ENCODE measurements around the gene POU2F3.
"Not testable (repeated sequence)": the region's sequence is repeated elsewhere in the genome, so short reads cannot be mapped to it uniquely, and the experiment has no call there.

POU2F3 gene

GRCh38 chr11:120226714-120227113 is 13.2 kb upstream of the POU2F3 start:
- DNase-seq, result no peak

DNA sequence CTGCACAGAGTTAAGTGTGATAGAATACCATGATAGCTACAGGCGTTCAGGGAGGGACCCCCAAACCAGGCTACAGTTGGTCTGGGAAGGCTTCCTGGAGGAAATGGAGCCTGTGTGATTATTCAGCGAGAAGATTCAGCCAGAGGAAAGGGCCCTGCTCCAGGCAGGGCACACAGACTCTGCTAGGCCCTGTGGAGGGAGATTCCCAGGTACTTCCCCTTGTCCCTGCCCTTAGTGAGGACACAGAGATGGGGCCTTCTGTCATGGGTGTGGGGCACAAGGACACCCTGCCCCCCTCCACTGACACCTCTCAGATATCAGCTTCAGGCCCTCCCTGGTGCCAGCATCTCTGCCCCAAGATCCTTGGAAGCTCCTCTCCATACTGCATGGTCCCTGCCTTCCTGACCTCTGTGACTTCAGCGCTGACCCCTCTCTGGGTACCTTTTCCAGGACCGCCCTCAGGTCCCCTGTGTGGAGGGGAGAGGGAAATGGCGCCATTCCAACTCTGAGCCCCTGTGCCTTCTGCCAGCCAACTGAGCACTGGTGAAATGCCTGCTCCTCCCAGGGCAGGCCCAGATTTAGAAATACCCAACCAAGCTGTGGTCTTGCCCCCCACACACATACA is 12.6 kb upstream of the POU2F3 start:
- DNase-seq, result no peak

- DNase-seq, result no peak
Measured at GRCh38 chr11:120228794-120229384, 11.1 kb upstream of the POU2F3 start.

- no peak for DNase-seq
Measured at GRCh38 chr11:120229451-120230424, 10.2 kb upstream of the POU2F3 start.

DNA sequence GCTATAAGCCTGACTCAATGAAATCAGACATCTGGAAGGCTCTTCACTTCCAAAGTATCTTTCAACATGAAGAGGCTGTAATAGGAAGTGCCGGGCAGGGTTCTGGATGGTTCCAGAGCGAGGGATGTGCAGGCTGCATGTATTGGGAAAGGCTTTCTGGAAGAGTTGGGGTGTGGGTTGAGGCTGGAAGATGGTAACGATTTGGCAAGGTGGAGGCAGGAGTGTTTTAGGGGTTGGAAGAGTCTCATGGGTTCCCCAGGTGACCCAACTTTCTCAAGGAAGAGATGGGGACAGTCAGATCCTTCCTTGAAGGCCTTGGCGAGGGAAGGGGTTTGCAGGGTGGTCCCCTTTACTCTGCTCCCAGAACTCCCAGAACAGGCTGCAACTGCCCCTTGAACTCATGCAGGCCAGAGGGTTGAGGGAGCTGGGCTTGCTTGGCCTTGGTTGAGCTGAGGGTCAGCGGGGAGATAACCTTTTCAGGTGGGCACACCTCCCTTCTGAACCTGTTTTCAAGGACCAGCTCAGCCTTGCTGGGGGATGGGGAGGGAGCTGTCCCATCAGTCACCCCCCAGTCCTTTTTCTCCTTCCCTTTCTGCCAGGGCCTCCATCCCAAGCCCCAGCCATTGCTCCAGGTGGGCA is 9.4 kb upstream of the POU2F3 start:
- no peak for DNase-seq

- no peak for DNase-seq
Measured at GRCh38 chr11:120231963-120232362, 8.0 kb upstream of the POU2F3 start.

GRCh38 chr11:120233207-120233803 is 6.6 kb upstream of the POU2F3 start:
- no peak for DNase-seq

DNA sequence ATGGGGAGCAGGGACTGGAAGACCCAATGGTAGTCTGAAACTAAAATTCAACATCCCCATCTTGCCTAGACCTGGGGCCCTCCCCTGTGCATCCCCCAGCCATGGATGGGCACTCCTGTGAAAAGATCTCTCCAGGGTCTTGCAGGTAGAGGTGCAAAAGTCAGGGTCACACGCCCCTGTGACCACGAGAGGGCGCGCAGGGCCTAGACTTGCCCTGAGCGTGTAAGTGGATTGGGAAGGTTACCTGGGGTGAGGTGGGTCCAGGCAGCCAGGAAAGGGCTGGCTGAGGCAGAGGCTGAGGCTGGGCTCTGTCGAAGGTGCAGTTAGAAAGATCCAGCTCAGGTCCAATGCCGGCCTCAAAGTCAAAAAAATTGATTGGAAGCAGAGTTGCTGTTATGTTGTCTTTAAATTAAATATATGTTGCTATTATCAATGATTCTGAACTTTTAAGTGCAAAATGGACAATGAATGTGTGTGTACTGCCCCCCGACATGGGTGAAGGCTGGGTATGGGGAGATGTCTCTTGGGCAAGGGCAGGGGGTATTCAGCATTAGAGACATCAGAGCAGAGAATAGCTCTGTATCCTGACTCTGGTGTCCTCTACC is 4.8 kb upstream of the POU2F3 start:
- DNase-seq, result peak; percentile 68 to 75

DNA sequence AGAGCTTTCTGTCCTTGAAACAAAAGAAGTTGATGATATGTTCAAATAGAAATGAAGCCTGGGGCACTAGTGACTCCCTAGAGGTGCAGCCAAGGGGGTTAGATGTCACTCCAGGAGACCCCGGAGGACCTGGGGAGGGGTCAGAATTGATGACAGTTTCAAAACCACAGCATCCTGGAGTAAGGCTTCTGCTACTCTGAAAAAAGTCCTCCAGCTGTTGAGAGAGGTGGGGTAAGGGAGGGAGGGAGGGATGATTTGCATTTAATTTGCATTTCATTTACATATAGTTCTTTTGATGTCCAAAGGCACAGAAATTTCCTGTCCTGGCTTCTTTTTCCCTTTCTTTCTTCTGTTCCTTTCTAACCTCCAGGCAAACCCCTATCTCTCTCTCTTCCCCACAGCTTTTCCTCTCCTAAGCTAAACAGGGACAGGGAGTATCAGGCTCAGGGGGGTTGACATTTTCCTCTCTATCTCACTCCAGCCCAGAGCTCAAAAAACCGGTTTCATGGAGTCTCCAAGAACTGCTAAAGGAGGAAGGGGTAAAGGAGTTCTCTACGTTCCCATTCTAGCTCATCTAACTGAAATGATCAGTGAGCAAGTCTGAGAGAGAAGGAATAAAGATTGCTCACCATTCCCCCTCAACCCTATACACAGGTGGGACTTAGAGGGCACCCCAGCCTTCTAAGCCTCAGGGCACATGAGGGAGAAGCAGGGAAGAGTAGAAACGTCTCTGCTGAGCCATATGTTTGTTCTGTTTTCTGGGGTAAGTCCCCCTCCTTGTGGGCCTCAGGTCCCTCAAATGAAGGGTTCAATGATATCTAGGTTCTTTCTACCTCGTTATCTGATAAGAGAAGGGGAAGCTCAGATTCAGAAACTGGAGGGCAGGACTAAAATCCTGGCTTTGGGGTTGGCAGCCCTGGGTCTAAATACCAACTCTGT is 3.5 kb upstream of the POU2F3 start:
- DNase-seq, result no peak

GRCh38 chr11:120238968-120239620 is 846 bp upstream of the POU2F3 start:
- DNase-seq, result no peak

- DNase-seq, result no peak
Measured at GRCh38 chr11:120240866-120241265, 926 bp downstream of the POU2F3 start.

- no peak for DNase-seq
Measured at GRCh38 chr11:120241277-120241676, 1.3 kb downstream of the POU2F3 start.

- no peak for DNase-seq
Measured at GRCh38 chr11:120243221-120243620, 3.3 kb downstream of the POU2F3 start.

DNA sequence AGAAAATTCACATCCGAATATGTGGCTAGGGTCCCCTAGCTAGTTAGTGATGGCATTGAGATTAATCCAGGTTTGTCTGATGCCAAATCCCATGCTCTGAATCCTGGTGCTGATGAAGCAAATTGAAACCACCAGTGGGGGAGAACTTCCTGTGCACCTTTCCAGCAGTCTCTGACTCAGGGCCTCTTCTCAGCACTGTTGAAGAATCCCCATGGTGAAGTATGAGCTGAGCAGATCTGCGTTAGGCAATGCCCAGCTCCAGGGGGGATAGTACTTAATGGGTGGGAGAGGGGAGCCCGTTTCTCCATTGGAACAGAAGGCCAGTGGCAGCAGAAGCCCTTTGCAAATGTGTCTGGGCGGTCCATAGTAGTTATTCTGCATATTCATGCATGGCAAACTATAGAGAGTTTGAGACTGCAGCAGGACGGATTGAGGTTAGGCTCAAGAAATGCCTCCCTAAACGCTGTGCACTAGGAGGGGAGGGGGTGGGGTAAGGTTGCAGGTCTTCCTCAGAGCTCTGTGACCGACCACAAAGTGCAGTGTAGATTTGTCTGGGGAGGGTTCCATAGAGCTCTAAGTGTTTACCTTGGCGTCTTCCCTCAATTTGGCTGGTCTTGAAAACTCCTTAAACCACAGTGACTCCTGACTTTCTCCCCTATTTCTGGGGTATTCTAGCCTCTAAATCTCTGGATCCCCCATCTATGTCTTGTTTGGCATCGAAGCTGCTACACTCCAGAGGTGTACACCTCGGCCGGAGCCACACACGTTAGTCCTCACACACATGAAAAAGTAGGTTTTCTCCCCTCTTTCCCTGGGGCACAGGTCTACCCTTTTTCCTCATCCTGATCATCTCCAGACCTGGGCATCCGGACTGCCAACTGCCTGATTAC is 4.8 kb downstream of the POU2F3 start:
- DNase-seq, result no peak

GRCh38 chr11:120245434-120245833 is 5.5 kb downstream of the POU2F3 start:
- DNase-seq, result no peak

DNA sequence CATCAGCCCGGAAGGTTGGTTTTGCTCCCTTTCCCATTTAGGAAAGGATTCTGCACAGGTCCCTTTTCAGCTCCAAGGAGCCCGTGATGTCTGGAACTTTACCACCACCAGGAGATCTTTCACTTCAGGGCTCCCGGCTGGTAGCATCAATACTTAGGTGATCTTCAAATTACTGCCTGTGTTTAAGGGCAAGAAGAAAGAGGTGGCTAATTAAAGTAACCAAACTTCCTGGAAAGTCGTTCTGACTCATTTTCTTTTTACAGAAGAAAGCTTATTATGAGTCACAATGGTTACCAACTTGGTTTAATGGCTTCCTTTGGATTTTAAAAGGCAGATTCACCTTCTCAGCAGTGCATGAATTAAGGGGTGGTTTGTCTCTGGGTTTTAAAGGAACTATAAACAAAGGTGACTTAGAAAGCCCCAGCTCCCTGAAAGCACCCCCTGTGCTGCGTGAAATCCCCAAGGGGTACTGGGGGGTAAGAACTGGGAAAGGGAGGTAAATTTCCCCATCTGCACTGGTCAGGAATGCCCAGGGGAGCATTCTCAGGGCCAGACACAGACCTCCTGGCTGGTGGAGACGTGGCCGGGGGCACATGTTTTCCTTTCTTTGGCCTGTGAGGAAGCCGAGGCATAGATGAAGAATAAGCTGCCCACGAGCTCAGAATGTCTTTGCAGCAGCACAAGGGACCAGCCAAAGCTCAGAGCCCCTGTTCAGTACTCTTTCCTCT is 8.8 kb downstream of the POU2F3 start:
- no peak for DNase-seq

DNA sequence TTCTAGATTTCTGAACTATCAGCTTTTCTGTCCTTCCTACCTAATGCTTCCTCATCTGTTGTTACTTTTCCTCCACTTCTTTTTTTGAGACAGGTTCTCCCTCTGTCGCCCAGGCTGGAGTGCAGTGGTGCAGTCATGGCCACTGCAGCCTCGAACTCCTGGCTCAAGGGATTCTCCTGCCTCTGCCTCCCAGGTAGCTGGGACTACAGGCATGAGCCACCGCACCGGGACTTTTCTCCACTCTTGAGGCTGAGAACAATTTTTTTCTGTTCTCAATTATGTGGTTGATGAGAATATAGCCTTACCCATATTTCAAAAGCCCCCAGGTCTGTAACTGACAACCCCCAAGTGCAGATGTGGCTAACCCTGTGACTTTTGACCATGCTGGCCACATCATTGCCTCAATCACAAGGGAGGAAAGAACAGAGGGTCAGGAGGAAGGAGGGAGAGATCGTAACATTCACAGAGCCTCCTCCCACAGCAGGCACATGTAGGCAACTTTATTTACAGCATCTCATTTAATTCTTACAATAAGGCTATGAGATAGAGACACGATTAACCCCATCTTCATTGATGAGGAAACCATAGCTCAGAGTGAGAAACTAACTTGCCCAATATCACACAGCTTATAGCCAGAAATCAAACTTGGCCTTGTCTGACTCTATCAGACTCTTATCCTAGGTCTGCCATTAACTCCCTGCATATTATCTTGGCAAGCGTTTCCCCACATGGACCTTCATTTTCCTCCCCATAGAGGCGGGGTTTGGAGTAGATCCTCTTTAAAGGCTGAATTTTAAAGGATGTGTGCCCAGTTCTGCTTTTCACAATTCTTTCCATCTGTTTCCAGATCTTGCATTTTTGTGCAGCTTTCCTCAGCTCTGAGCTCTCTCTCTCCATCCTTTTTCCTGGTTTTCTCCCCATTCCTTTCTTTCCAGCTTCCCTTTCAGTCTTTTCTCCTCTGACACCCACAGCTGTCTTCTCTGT is 9.6 kb downstream of the POU2F3 start:
- no peak for DNase-seq

GRCh38 chr11:120253377-120253776 is 13.4 kb downstream of the POU2F3 start:
- not testable (repeated sequence) for DNase-seq
